Coronary artery (tissue), 2 donors: ENCODE results near the gene MICAL1.

ENCODE experiments used
- DNase-seq: peaks from one replicate; pipeline ENCODE4 v3.0.0-alpha.2; 2017; ENCODE audit warnings: low spot score
- H3K27ac ChIP-seq, 2 donors: fragments of 200-600 bp; sonication (generic); one replicate each; pipeline ENCODE4 v1.5.1; 2016 to 2019
- H3K4me3 ChIP-seq: fragments of 200-600 bp; sonication (generic); 2 replicates; pipeline ENCODE4 v1.5.1; 2016; ENCODE audit warnings: mild to moderate bottlenecking, moderate library complexity
- TF ChIP-seq, protein P1 (sequence below): fragments of 200-600 bp; sonication (generic); IDR thresholded peaks from one replicate; pipeline ENCODE4 v1.5.1; 2019; ENCODE audit warnings: antibody characterized with exemption

The MICAL1 gene

DNA sequence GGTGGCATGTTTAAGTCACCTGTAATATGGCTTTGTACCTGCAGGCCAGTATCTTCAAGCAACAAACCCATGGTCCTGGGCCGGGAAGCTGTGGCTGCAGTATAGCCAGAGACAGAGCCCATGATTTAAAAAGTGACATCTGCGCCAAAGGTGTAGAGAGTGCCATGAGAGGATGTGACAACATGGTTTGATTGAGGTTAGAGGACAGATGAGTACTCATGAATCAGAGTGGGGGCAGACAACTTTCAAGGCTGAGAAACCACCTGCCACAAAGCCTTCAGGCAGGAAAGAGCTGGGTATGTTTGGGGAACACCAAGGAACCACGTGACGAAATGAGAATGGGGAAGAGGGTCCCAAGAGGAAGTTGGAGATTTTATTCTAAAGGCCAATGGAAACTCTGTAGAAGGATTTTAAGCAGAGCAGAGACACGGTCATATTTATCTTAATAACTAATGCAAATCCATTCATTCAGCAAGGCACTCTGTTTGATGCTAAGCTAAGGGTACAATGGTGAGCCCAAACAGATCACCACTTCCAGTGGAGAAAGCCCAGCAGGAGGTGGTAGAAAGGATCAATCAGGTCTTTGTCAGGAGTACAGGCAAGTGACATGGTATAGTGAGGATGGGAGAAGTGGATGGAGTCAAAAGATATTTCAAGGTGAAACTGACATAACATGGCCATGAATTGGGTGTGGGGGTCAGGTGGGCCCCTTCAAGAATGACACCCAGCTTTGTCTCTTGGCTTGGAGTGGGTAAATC is 3.4 kb upstream of the MICAL1 start:
- Histone ChIP-seq H3K4me3 (no peak overlapping the region), H3K27ac (no peak overlapping the region)
- DNase-seq: no peak
- TF ChIP-seq, protein P1, sequence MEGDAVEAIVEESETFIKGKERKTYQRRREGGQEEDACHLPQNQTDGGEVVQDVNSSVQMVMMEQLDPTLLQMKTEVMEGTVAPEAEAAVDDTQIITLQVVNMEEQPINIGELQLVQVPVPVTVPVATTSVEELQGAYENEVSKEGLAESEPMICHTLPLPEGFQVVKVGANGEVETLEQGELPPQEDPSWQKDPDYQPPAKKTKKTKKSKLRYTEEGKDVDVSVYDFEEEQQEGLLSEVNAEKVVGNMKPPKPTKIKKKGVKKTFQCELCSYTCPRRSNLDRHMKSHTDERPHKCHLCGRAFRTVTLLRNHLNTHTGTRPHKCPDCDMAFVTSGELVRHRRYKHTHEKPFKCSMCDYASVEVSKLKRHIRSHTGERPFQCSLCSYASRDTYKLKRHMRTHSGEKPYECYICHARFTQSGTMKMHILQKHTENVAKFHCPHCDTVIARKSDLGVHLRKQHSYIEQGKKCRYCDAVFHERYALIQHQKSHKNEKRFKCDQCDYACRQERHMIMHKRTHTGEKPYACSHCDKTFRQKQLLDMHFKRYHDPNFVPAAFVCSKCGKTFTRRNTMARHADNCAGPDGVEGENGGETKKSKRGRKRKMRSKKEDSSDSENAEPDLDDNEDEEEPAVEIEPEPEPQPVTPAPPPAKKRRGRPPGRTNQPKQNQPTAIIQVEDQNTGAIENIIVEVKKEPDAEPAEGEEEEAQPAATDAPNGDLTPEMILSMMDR: no peak

DNA sequence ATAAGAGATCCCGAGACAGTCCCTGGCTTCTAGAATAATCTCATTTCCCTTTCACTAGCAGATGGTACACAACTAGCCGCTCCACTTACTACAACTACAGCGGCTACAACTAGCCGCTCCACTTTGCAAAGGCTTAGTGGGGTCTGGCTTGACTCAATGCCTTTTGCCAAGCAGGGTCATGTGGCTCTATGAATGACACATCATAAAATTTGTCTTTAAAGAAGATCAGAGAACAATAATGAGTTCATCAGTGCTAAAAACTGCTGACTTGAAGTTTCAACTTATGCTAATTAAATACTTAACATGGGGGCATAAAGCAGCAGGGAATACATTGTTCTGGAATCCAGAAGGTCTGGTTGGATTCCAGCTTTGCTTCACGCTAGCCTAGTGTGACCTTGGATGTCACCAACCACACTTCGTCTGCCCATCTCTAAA is 2.0 kb upstream of the MICAL1 start:
- DNase-seq: no peak
- TF ChIP-seq, protein P1: no peak
- no peak overlapping the region for H3K4me3 ChIP-seq
- H3K27ac ChIP-seq: peak overlapping the region; percentile 86 to 94

DNA sequence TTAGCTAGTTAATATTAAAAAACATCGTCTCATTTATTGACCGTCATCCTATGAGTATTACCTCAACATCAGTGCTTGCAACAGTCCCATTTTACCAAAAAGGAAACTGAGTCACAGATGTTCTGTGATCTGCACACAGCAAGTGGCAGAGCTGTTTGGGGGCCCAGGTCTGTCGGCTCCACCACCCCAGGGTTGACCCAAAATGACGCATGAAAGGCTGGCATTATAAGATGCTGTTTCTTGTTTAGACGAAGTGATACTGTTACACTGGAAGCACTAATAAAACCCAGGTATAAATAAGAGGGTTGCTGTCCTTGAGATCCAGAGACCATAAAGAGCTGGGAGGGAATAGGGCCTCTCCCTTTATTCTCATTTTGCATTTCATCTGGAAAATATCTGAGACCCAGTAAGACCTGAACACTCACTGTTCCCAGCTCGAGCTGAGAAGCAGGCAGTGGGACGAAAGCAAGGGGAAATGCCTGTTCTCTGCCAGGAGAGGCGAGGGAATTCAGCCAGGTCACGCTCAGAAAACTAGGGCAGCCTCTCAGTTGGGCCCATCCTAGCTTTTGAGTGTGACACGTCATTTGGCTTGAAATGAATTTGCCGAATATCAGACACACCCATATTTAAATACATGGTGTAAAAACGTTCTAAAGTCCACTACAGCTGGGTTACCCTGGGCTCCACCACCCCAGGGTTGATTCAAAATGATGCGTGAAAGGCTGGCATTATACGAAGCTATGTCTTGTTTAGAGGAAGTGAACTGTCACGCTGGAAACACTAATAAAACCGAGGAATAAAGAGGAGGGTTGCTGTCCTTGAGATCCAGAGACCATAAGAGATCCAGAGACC is 1.4 kb upstream of the MICAL1 start:
- TF ChIP-seq, protein P1: no peak
- peak; percentile 91 for DNase-seq
- Histone ChIP-seq H3K4me3 (peak overlapping the region; percentile 92), H3K27ac (peak overlapping the region; percentile 86 to 94)

DNA sequence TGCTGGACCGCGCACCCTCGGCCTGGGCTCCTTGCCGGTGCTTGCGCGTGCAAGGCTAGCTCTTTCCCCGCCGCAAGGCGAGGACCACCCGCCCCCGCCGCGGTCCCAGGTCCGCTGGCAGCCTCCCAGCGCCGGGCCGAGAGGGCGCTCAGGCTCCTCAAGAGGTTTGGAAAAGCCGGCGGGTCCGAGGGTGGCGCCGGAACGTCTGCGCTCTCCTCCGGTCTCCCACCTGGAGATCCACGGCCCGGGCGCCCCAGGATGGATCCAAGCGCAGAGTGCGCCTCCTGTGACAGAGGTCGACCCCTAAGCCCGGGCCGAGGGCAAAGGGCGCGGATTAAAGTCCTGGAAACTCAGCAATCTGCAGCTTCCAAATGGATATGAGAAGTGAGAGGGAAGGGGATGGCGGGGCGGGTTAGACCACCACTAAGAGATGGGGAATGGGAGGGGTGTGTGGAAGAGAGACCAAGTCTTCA is 575 bp upstream of the MICAL1 start:
- Histone ChIP-seq H3K27ac (peak overlapping the region; percentile 86 to 94), H3K4me3 (peak overlapping the region; percentile 92)
- DNase-seq: no peak
- TF ChIP-seq, protein P1: no peak

DNA sequence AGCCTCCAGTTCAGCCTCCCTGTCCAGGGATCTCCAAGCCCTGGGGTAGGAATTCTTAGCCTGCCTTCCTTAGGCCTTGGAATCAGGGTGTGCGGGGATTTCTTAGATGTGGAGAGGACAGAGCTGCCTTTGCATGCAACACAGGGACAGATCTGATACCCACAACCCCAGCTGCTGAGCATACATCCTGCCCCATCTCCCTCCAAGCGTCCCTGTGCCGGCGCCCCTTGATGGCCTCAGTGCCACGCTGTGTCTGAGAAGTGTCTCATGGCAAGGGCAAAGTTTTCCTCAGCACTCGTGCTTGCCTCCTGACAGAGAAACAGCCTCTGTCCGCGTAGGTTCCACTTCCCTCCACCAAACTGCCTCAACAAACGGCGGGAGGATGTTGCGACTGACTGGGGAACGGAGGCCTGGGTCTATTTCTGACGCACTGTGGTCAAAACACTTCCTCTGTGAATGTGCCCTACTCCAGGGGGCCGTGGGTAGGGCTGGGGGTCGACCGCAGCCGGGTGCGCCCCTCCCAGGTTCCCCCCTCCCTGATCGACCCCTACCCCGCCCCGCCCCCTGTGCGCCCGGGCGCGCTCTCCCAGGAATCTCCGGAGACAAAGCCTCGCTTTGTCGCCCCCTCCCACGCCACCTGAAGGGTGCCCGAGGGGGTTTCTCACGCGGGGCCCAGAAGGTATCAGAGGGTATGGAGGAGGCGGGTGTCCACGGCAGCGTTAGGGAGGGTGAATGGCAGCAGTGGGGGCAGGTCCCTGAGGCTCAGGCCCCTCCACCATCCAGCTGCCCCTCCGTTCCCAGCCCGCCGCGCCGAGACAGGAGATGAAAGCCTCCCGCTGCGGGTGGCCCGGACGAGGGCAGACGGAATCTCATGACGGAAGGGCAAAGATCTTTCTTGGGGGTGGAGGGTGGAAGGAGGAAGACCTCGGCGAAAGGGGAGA is 806 bp downstream of the MICAL1 start:
- no peak for DNase-seq
- TF ChIP-seq, protein P1: no peak

More for the DNA sequence above, 806 bp downstream of the MICAL1 start:
- H3K27ac ChIP-seq: peak overlapping the region; percentile 86 to 94
- peak overlapping the region; percentile 92 for H3K4me3 ChIP-seq
